Kidney (tissue), 14 donors: ENCODE measurements around the gene LSMEM2. TPM values are rescaled to one million over a fixed set of nuclear protein-coding genes. Genes with fewer than 3 reads are reported as not detected.
A peak's percentile ranks its signal among the peaks of the same experiment; 100 is the strongest.
"Not testable (repeated sequence)": the region's sequence is repeated elsewhere in the genome, so short reads cannot be mapped to it uniquely, and the experiment has no call there.

Experiments used
- DNase-seq, 5 donors: peaks; one replicate each; pipeline ENCODE4 v3.0.0-alpha.2; 2013 to 2020
- FAIRE-seq: peaks from 2 replicates; lab custom pipeline; 2012; peaks lifted over from hg19 to GRCh38; lab: Jason Lieb, UNC
- H3K27ac ChIP-seq, 2 donors: one replicate each; pipeline ENCODE4 v1.7.0; 2013; ENCODE audit warnings: low read depth in 2 of 2, low read length in 2 of 2, inconsistent platforms in 1 of 2
- H3K27me3 ChIP-seq: one replicate; pipeline ENCODE4 v1.7.1; 2013; ENCODE audit warnings: low read length, inconsistent platforms; ENCODE audit not compliant: control insufficient read depth, insufficient read depth
- H3K36me3 ChIP-seq, 3 donors: one replicate each; pipeline versions ENCODE4 v1.7.0 to v1.7.1; 2013; ENCODE audit warnings: low read length in 3 of 3, control low read depth in 1 of 3, inconsistent platforms in 1 of 3; ENCODE audit not compliant: insufficient read depth in 3 of 3, control insufficient read depth in 2 of 3
- H3K4me1 ChIP-seq, 3 donors: one replicate each; pipeline versions ENCODE4 v1.7.0 to v1.7.1; 2013; ENCODE audit warnings: low read length in 3 of 3, inconsistent platforms in 1 of 3, low read depth in 1 of 3; ENCODE audit not compliant: control insufficient read depth in 2 of 3, insufficient read depth in 2 of 3
- H3K4me3 ChIP-seq, 3 donors: one replicate each; pipeline versions ENCODE4 v1.7.0 to v1.8.1; 2013; ENCODE audit warnings: low read length in 3 of 3, control low read depth in 1 of 3, inconsistent platforms in 1 of 3
- H3K9ac ChIP-seq, 3 donors: one replicate each; pipeline versions ENCODE4 v1.7.0 to v1.7.1; 2013; ENCODE audit warnings: low read length in 3 of 3, control low read depth in 1 of 3, inconsistent platforms in 1 of 3
- H3K9me3 ChIP-seq, 3 donors: one replicate each; pipeline versions ENCODE4 v1.7.0 to v1.7.1; 2013; ENCODE audit warnings: low read length in 3 of 3, control low read depth in 1 of 3, inconsistent platforms in 1 of 3; ENCODE audit not compliant: control insufficient read depth in 2 of 3, insufficient read depth in 1 of 3
- intact Hi-C: fragments of 100-400 bp; cut with DNase I; formaldehyde crosslinking; loops from one replicate; pipeline ENCODE4 v1.11.1; 2022
- polyA plus RNA-seq: library from polyadenylated mRNA; stranded (reverse); fragments of 350-450 nt; fragmentation: Illumina TruSeq; extraction: RNeasy Lipid Tissue Mini Kit (QIAGEN cat#74804); gene quantifications from one replicate; pipeline ENCODE4 v1.2.3, GENCODE V29; 2014; ENCODE audit warnings: low read depth, low replicate concordance; ENCODE audit not compliant: insufficient read depth
- total RNA-seq: library from RNA; stranded (reverse); fragmentation: NEBNext Ultra II Directional; extraction: Animal tissue kit (Norgen Biotek cat#: 25700); gene quantifications from one replicate; pipeline ENCODE4 v1.2.1, GENCODE V29; 2021
- TF ChIP-seq, protein P1 (sequence below): IDR thresholded peaks from 3 replicates; pipeline ENCODE4 v1.5.1; 2012; ENCODE audit warnings: mild to moderate bottlenecking, moderate library complexity, borderline replicate concordance; ENCODE audit not compliant: insufficient read depth; ENCODE audit errors: extremely low read depth
- donor health status: control.
- donor health status: control.
- donor health status: control.
- donor health status: control.
- donor health status: control.
- donor health status: DM: yes; HTN: yes; CAD: no.
- donor health status: Normal renal cell carcinoma (clear cell type).

Gene LSMEM2
- total and polyA plus RNA-seq, 2 donors from 2014 or later, result 0.22 to 0.62 TPM

DNA sequence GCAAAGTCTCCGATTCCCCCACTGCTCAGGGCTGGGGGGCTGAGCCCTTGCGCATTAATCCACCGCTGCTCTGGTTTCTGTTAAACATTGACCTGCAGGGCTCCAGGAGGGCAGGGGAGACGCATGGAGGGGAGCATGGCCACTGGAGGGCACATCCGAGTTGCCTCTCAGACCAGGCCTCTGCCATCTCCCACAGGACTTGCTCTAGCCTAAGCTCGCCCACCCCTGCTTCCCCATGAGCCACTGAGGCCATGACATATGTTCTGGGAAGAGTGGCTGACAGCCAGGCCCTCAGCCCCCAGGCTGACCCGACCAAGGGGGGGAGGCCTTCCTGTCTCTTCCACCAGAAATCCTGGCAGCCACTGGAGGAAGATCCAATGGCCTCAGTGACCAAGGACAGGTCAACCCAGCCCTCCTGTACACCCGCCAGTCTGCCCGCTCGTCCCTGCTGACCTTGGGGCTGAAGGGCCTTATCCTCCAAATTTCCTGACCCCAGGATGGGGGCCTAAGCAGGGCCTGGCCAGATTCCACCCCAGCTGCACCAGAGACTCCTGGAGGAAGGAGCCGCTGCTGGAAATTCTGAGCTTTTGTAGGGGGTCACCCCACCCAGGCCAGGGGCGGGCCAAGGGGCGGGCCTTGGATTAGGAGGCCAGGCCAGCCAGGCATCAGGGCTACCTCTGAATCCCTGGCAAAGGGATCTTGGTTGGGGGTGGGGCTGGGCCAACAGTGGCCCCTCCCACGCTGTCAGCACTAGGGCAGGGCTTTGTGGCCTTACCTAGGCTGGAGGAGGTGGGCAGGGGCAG, 24.3 kb downstream of the LSMEM2 start, which contains the start of gene HYAL1:
HYAL1 (minus strand) TSS at position 562 of the 803 bp plus-strand sequence. CDS start 618 bp downstream, outside the sequence.
- Histone ChIP-seq H3K36me3 (peaks cover 0 to 6% (median 3%) of the 10 kb centered on the region in 3 donors), H3K9me3 (no peaks in the 10 kb centered on the region), H3K4me1 (peaks cover 4 to 38% (median 14%) of the 10 kb centered on the region in 3 donors), H3K27me3 (no peaks in the 10 kb centered on the region), H3K9ac (peak within 1 kb of the TSS in 2 of 3 donors; percentile 65 to 89), H3K27ac (peak within 1 kb of the TSS; percentile 92 to 96), H3K4me3 (peak within 1 kb of the TSS in 2 of 3 donors; percentile 49 to 79)
- TF ChIP-seq, protein P1, sequence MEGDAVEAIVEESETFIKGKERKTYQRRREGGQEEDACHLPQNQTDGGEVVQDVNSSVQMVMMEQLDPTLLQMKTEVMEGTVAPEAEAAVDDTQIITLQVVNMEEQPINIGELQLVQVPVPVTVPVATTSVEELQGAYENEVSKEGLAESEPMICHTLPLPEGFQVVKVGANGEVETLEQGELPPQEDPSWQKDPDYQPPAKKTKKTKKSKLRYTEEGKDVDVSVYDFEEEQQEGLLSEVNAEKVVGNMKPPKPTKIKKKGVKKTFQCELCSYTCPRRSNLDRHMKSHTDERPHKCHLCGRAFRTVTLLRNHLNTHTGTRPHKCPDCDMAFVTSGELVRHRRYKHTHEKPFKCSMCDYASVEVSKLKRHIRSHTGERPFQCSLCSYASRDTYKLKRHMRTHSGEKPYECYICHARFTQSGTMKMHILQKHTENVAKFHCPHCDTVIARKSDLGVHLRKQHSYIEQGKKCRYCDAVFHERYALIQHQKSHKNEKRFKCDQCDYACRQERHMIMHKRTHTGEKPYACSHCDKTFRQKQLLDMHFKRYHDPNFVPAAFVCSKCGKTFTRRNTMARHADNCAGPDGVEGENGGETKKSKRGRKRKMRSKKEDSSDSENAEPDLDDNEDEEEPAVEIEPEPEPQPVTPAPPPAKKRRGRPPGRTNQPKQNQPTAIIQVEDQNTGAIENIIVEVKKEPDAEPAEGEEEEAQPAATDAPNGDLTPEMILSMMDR, result peak; percentile 25
- intact Hi-C loops, result no loop called here
- FAIRE-seq, result no peak
- DNase-seq, result peak; percentile 73 to 95 (median 82)

DNA sequence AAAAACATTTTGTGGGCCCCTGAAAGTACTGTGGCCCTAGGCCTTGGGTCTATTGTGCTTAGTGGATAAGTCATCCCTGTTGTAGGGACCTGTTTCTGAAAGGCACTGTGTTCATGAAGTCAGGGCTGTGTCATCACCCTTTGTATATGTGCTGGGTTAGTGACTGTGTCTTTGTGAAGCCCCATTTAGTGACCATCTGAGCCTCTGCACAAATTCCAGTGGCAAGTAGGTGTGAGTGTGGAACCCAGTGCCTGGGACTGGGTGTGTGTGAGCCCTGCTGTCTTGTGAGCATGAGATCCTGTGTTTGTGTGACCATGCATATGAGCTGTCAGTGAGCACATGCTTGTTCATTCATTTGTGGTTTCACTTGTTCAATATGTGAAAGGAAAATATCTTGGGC, 25.7 kb downstream of the LSMEM2 start:
- Histone ChIP-seq H3K36me3 (peaks cover 0 to 6% (median 3%) of the 10 kb centered on the region in 3 donors), H3K9me3 (no peaks in the 10 kb centered on the region), H3K4me1 (peaks cover 4 to 30% (median 10%) of the 10 kb centered on the region in 3 donors), H3K9ac (no peak overlapping the region), H3K27me3 (no peaks in the 10 kb centered on the region), H3K4me3 (no peak overlapping the region), H3K27ac (no peak overlapping the region)
- no peak for DNase-seq
- TF ChIP-seq, protein P1, result no peak
- FAIRE-seq, result no peak
- intact Hi-C loops, result no loop called here

DNA sequence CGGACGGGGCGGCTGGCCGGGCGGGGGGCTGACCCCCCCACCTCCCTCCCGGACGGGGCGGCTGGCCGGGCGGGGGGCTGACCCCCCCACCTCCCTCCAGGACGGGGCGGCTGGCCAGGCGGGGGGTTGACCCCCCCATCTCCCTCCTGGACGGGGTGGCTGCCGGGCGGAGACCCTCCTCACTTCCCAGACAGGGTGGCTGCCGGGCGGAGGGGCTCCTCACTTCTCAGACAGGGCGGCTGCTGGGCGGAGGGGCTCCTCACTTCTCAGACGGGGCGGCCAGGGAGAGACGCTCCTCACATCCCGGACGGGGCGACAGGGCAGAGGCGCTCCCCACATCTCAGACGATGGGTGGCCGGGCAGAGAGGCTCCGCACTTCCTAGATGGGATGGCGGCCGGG, 33.2 kb downstream of the LSMEM2 start:
- H3K4me1 ChIP-seq, DNase-seq, intact Hi-C loops, FAIRE-seq, H3K4me3 ChIP-seq, H3K9ac ChIP-seq, H3K27me3 ChIP-seq, H3K9me3 ChIP-seq, H3K36me3 ChIP-seq, H3K27ac ChIP-seq: not testable (repeated sequence)

DNA sequence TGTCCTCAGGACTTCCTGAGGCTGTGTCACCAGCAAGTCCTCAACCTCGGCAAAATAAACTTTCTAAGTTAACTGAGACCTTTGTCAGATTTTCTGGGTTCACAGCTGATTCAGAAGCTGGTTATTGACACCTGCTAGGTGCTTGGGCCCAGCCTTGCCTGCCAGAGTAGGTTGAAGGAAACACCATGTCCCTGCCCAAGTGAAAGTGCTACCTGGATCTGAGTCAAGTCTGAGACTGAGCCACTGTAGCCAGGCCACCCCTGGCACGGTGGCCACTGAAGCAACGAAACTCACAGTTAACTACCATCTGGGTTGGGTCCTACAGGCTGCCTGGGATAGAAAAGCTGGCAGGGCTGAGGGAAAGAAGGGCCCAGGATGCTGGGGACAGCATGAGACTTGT, 35.5 kb downstream of the LSMEM2 start:
- FAIRE-seq, result no peak
- Histone ChIP-seq H3K4me1 (peaks cover 0 to 19% (median 6%) of the 10 kb centered on the region in 3 donors), H3K4me3 (no peak overlapping the region), H3K27me3 (no peaks in the 10 kb centered on the region), H3K9ac (no peak overlapping the region), H3K9me3 (no peaks in the 10 kb centered on the region), H3K36me3 (peaks cover 6 to 18% (median 9%) of the 10 kb centered on the region in 3 donors), H3K27ac (no peak overlapping the region)
- intact Hi-C loops, result no loop called here
- TF ChIP-seq, protein P1, result no peak
- no peak for DNase-seq
